Erythroblast (primary cell): Measurements from ENCODE around the gene PKMYT1.

Experiments used
- GATA1 ChIP-seq: IDR thresholded peaks from 2 replicates; pipeline ENCODE4 v1.6.1; 2011; ENCODE audit warnings: low read depth, mild to moderate bottlenecking, control low read depth, low read length, moderate library complexity
- POLR2A ChIP-seq: IDR thresholded peaks from 2 replicates; pipeline ENCODE4 v1.6.1; 2011; ENCODE audit warnings: mild to moderate bottlenecking, low read length

DNA sequence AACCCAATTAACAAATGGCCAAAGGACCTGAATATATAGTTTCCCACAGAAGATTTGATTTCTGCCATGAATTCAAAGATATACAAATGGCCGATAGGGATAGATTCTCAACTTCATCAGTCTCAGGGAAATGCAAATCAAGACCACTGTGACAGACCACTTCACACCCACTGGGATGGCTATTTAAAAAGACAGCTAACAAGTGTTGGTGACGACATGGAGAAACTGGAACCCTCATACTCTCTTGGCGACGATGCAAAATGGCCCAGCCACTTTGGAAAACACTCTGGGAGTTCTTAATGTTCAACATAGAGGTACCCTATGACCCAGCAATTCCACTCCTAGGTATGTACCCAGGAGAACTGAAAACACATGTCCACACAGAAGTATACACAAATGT lies 33.6 kb downstream of the PKMYT1 start:
- TF ChIP-seq POLR2A (no peak), GATA1 (no peak)
